ENCODE measurements around the gene CENPP. TPM values are rescaled to one million over a fixed set of nuclear protein-coding genes. Genes with fewer than 3 reads are reported as not detected.

The CENPP gene
- total RNA-seq, 1 donor from 2014 or later: 1.3 TPM

GRCh38 chr9:92550765-92551164, 225.0 kb downstream of the CENPP start:
- H3K27me3 ChIP-seq (ENCODE audit: control insufficient read depth, insufficient read depth, low read length): no peaks in the 10 kb centered on the region
- no peaks in the 10 kb centered on the region for H3K36me3 ChIP-seq (ENCODE audit: control insufficient read depth, insufficient read depth, low read length)
- TF ChIP-seq CTCF (IDR thresholded peaks at IDR 0.05; ENCODE audit: insufficient read depth, low read length, severe bottlenecking): no peak
- DNase-seq (ENCODE audit: low read depth) (no peak), FAIRE-seq (no peak)
- no peak overlapping the region for H3K4me3 ChIP-seq (ENCODE audit: low read depth, low read length)

GRCh38 chr9:92558612-92559374, 233.0 kb downstream of the CENPP start:
- TF ChIP-seq CTCF (IDR thresholded peaks at IDR 0.05; ENCODE audit: insufficient read depth, low read length, severe bottlenecking): no peak
- Histone ChIP-seq H3K4me3 (ENCODE audit: low read depth, low read length) (no peak overlapping the region), H3K27me3 (ENCODE audit: control insufficient read depth, insufficient read depth, low read length) (no peaks in the 10 kb centered on the region), H3K36me3 (ENCODE audit: control insufficient read depth, insufficient read depth, low read length) (no peaks in the 10 kb centered on the region)
- FAIRE-seq (no peak), DNase-seq (ENCODE audit: low read depth) (peak; percentile 13)

- no peaks in the 10 kb centered on the region for H3K27me3 ChIP-seq (ENCODE audit: control insufficient read depth, insufficient read depth, low read length)
- no peak for FAIRE-seq
- no peak for TF ChIP-seq CTCF (IDR thresholded peaks at IDR 0.05; ENCODE audit: insufficient read depth, low read length, severe bottlenecking)
- peak; percentile 23 for DNase-seq (ENCODE audit: low read depth)
- no peak overlapping the region for H3K4me3 ChIP-seq (ENCODE audit: low read depth, low read length)
- no peaks in the 10 kb centered on the region for H3K36me3 ChIP-seq (ENCODE audit: control insufficient read depth, insufficient read depth, low read length)
Measured at GRCh38 chr9:92561374-92562330, 235.9 kb downstream of the CENPP start.

- no peaks in the 10 kb centered on the region for H3K36me3 ChIP-seq (ENCODE audit: control insufficient read depth, insufficient read depth, low read length)
- no peak overlapping the region for H3K4me3 ChIP-seq (ENCODE audit: low read depth, low read length)
- no peak for DNase-seq (ENCODE audit: low read depth)
- no peak for TF ChIP-seq CTCF (IDR thresholded peaks at IDR 0.05; ENCODE audit: insufficient read depth, low read length, severe bottlenecking)
- FAIRE-seq: no peak
- H3K27me3 ChIP-seq (ENCODE audit: control insufficient read depth, insufficient read depth, low read length): no peaks in the 10 kb centered on the region
Measured at GRCh38 chr9:92562461-92562967, 236.8 kb downstream of the CENPP start.

GRCh38 chr9:92563116-92564100, 237.7 kb downstream of the CENPP start:
- Histone ChIP-seq H3K27me3 (ENCODE audit: control insufficient read depth, insufficient read depth, low read length) (no peaks in the 10 kb centered on the region), H3K36me3 (ENCODE audit: control insufficient read depth, insufficient read depth, low read length) (no peaks in the 10 kb centered on the region), H3K4me3 (ENCODE audit: low read depth, low read length) (no peak overlapping the region)
- DNase-seq (ENCODE audit: low read depth): no peak
- TF ChIP-seq CTCF (IDR thresholded peaks at IDR 0.05; ENCODE audit: insufficient read depth, low read length, severe bottlenecking): no peak
- no peak for FAIRE-seq

All from bronchial epithelial cell (primary cell).